Fibroblast of skin of abdomen (primary cell): ENCODE measurements around the gene PDF.

Source experiments
- DNase-seq: peaks from one replicate; pipeline ENCODE4 v3.0.0-alpha.2; 2013

PDF gene

GRCh38 chr16:69339289-69340094, 9.1 kb upstream of the PDF start, which contains the start of the genes COG8 and NIP7:
Gene COG8 (minus strand): TSS chr16:69339564. CDS start chr16:69339552, 12 bp downstream.
Gene NIP7 (plus strand): TSS chr16:69339772. CDS start chr16:69339830, 58 bp downstream.
- DNase-seq, result peak; percentile 99

GRCh38 chr16:69338557-69339288, 8.3 kb upstream of the PDF start:
- DNase-seq, result no peak

GRCh38 chr16:69334696-69335095, 4.3 kb upstream of the PDF start:
- no peak for DNase-seq

GRCh38 chr16:69329369-69330285, 761 bp downstream of the PDF start:
- peak; percentile 25 for DNase-seq

GRCh38 chr16:69328854-69329316, 1.5 kb downstream of the PDF start:
- no peak for DNase-seq

- DNase-seq, result no peak
Measured at GRCh38 chr16:69327585-69328310, 2.6 kb downstream of the PDF start.

GRCh38 chr16:69326172-69326873, 4.1 kb downstream of the PDF start:
- no peak for DNase-seq

- no peak for DNase-seq
Measured at GRCh38 chr16:69325784-69326171, 4.6 kb downstream of the PDF start.

- no peak for DNase-seq
Measured at GRCh38 chr16:69324585-69325253, 5.7 kb downstream of the PDF start.

GRCh38 chr16:69324013-69324531, 6.3 kb downstream of the PDF start:
- no peak for DNase-seq

- no peak for DNase-seq
Measured at GRCh38 chr16:69323415-69323814, 7.0 kb downstream of the PDF start.

GRCh38 chr16:69322343-69322742, 8.0 kb downstream of the PDF start:
- DNase-seq, result no peak

- DNase-seq, result no peak
Measured at GRCh38 chr16:69321080-69321479, 9.3 kb downstream of the PDF start.

- DNase-seq, result no peak
Measured at GRCh38 chr16:69320740-69321073, 9.7 kb downstream of the PDF start.

- no peak for DNase-seq
Measured at GRCh38 chr16:69319826-69320739, 10.3 kb downstream of the PDF start.

- DNase-seq, result no peak
Measured at GRCh38 chr16:69319381-69319780, 11.0 kb downstream of the PDF start.

- DNase-seq, result no peak
Measured at GRCh38 chr16:69318911-69319289, 11.5 kb downstream of the PDF start.

- DNase-seq, result no peak
Measured at GRCh38 chr16:69318177-69318910, 12.0 kb downstream of the PDF start.

- DNase-seq, result no peak
Measured at GRCh38 chr16:69316595-69317034, 13.8 kb downstream of the PDF start.
